Right lobe of liver (tissue), 4 donors: ENCODE data around the gene MAP4.

Source experiments
- CTCF ChIP-seq, 4 donors: fragments of 200-600 bp in 3 of 4; fragments of 450-650 bp in 1 of 4; IDR thresholded peaks; one replicate each; pipeline versions ENCODE4 v1.5.1 to v1.8.0; 2016 to 2022; ENCODE audit warnings: antibody characterized with exemption in 4 of 4, mild to moderate bottlenecking in 2 of 4
- POLR2A ChIP-seq: fragments of 450-650 bp; IDR thresholded peaks from one replicate; pipeline ENCODE4 v1.6.1; 2017; ENCODE audit warnings: antibody characterized with exemption, mild to moderate bottlenecking
- donor health status: DM: no; HTN: no; CAD: no.
- donor health status: DM: no; HTN: no; CAD: no.
- donor health status: DM: no; HTN: yes; CAD: no.

- no peak for TF ChIP-seq CTCF (IDR thresholded peaks at IDR 0.05)
- no peak for TF ChIP-seq POLR2A
These were observed 31.7 kb upstream of the MAP4 start for GRCh38 chr3:48047841-48048464.
